Measurements from ENCODE around the gene CCL27. TPM values are rescaled to one million over a fixed set of nuclear protein-coding genes. Genes with fewer than 3 reads are reported as not detected.
A peak's percentile ranks its signal among the peaks of the same experiment; 100 is the strongest.

CCL27 gene
- total and polyA plus RNA-seq, 10 of the 15 experiments (the other 5 are each of a cell fraction or from before 2014, with no cell fraction given), result 0.45 TPM; not detected in 9

GRCh38 chr9:34612788-34613390, 49.6 kb downstream of the CCL27 start (continued):
- TF ChIP-seq REST (IDR thresholded peaks at IDR 0.05; ENCODE audit: low read depth, low read length) (no peak), TCF3 (IDR thresholded peaks at IDR 0.05; ENCODE audit: borderline replicate concordance, insufficient read depth, low read depth, low read length) (no peak), ZNF24 (IDR thresholded peaks at IDR 0.05) (no peak), CTCF (IDR thresholded peaks at IDR 0.05 in 2 of 3, conservative IDR thresholded peaks at IDR 0.05 in 1 of 3; ENCODE audit: control insufficient read depth in 2 of 3, extremely low read depth in 1 of 3, insufficient read depth in 1 of 3, low read depth in 3 of 3, low read length in 3 of 3) (peak; percentile 84 to 88 (median 86)), SUZ12 (IDR thresholded peaks at IDR 0.05; ENCODE audit: unreplicated experiment) (no peak), NR2F1 (conservative IDR thresholded peaks at IDR 0.05) (no peak), RUNX3 (IDR thresholded peaks at IDR 0.05; ENCODE audit: low read length) (no peak), NFIC (IDR thresholded peaks at IDR 0.05; ENCODE audit: low read depth, low read length) (no peak), IRF3 (IDR thresholded peaks at IDR 0.05) (no peak), EED (IDR thresholded peaks at IDR 0.05; ENCODE audit: low read depth) (peak; percentile 24; the same call in 1 of the 2 replicates), POLR2AphosphoS2 (IDR thresholded peaks at IDR 0.05; ENCODE audit: low read depth, low read length) (no peak), ASH2L (IDR thresholded peaks at IDR 0.05; ENCODE audit: borderline replicate concordance, low read depth) (no peak), TARDBP (IDR thresholded peaks at IDR 0.05; ENCODE audit: borderline replicate concordance) (no peak), IKZF1 (conservative IDR thresholded peaks at IDR 0.05) (no peak; the same call in 1 of the 2 replicates), FOS (IDR thresholded peaks at IDR 0.05; ENCODE audit: borderline replicate concordance, extremely low read depth, insufficient read length) (no peak), NKRF (conservative IDR thresholded peaks at IDR 0.05) (no peak), NR2C1 (IDR thresholded peaks at IDR 0.05) (no peak), MYB (IDR thresholded peaks at IDR 0.05; ENCODE audit: borderline replicate concordance, low read depth, low read length) (no peak), SMAD5 (IDR thresholded peaks at IDR 0.05; ENCODE audit: low read depth) (no peak), SMARCA5 (IDR thresholded peaks at IDR 0.05) (0 out of 2 replicates have a peak, but pooled peaks have one; percentile 35), EZH2 (IDR thresholded peaks at IDR 0.05; ENCODE audit: borderline replicate concordance, control insufficient read depth, low read depth, low read length) (no peak), IRF4 (IDR thresholded peaks at IDR 0.05; ENCODE audit: low read depth, low read length) (0 out of 2 replicates have a peak, but pooled peaks have one; percentile 29), RBBP5 (conservative IDR thresholded peaks at IDR 0.05) (no peak)
